Naive B cell (primary cell): Measurements from ENCODE around the gene NOL4L. TPM values are rescaled to one million over a fixed set of nuclear protein-coding genes. Genes with fewer than 3 reads are reported as not detected.

ENCODE experiments used
- ATAC-seq, 2 donors: fragments of 150-1000 bp; cut with Tn5 transposase; 2 replicates each; pipeline ENCODE4 v1.10.0; 2021; ENCODE audit warnings: low read depth in 2 of 2, mild to moderate bottlenecking in 2 of 2, moderate library complexity in 2 of 2
- DNase-seq: peaks from one replicate; pipeline ENCODE4 v3.0.0; 2022
- H3K27ac Mint-ChIP-seq, 6 donors: one replicate each; pipeline ENCODE4 v1.8.0; 2020 to 2022; ENCODE audit warnings: mild to moderate bottlenecking in 6 of 6, mixed read lengths in 6 of 6, moderate library complexity in 5 of 6, inconsistent platforms in 2 of 6
- H3K27me3 Mint-ChIP-seq, 3 donors: one replicate each; pipeline ENCODE4 v1.8.0; 2021 to 2022; ENCODE audit warnings: mixed read lengths in 3 of 3, mild to moderate bottlenecking in 1 of 3
- H3K36me3 Mint-ChIP-seq, 2 donors: one replicate each; pipeline ENCODE4 v1.8.0; 2020 to 2022; ENCODE audit warnings: mixed read lengths in 2 of 2, inconsistent platforms in 1 of 2, mild to moderate bottlenecking in 1 of 2
- H3K4me1 Mint-ChIP-seq, 3 donors: one replicate each; pipeline ENCODE4 v1.8.0; 2020 to 2022; ENCODE audit warnings: mixed read lengths in 3 of 3, inconsistent platforms in 1 of 3, mild to moderate bottlenecking in 1 of 3, moderate library complexity in 1 of 3
- H3K4me3 Mint-ChIP-seq, 8 donors: one replicate each; pipeline ENCODE4 v1.8.0; 2020 to 2022; ENCODE audit warnings: mild to moderate bottlenecking in 8 of 8, mixed read lengths in 8 of 8, moderate library complexity in 8 of 8, inconsistent platforms in 2 of 8
- H3K9me3 Mint-ChIP-seq, 7 donors: one replicate each; pipeline ENCODE4 v1.8.0; 2020 to 2022; ENCODE audit warnings: mixed read lengths in 7 of 7, mild to moderate bottlenecking in 5 of 7, inconsistent platforms in 2 of 7, moderate library complexity in 1 of 7
- polyA plus RNA-seq, 6 donors: library from polyadenylated mRNA; unstranded; fragments of 300-500 nt; fragmentation: Illumina TruSeq; gene quantifications; one replicate each; pipeline ENCODE4 v1.2.3, GENCODE V29; 2021; ENCODE audit warnings: low read depth in 6 of 6

Gene NOL4L
- polyA plus RNA-seq, 6 donors from 2014 or later: 1.3 to 4.2 (median 1.5) TPM; not detected in 1

GRCh38 chr20:32482143-32482441, 103.0 kb downstream of the NOL4L start:
- Mint-ChIP-seq H3K4me1 (peaks cover 6 to 15% (median 9%) of the 10 kb centered on the region in 3 donors), H3K4me3 (peak overlapping the region; percentile 62 to 90 (median 76)), H3K27ac (no peak overlapping the region), H3K9me3 (no peaks in the 10 kb centered on the region), H3K36me3 (no peaks in the 10 kb centered on the region), H3K27me3 (peaks cover 0 to 5% (median 0%) of the 10 kb centered on the region in 3 donors)
- DNase-seq (no peak), ATAC-seq (no peak)

- Mint-ChIP-seq H3K27me3 (peaks cover 0 to 5% (median 0%) of the 10 kb centered on the region in 3 donors), H3K36me3 (no peaks in the 10 kb centered on the region), H3K4me3 (peak overlapping the region in 7 of 8 donors; percentile 62 to 90 (median 78)), H3K9me3 (no peaks in the 10 kb centered on the region), H3K27ac (no peak overlapping the region), H3K4me1 (peaks cover 6 to 20% (median 11%) of the 10 kb centered on the region in 3 donors)
- DNase-seq (no peak), ATAC-seq (no peak)
Observed at GRCh38 chr20:32481311-32482142, 103.6 kb downstream of the NOL4L start.

GRCh38 chr20:32480371-32481241, 104.5 kb downstream of the NOL4L start:
- peak overlapping the region in 4 of 8 donors; percentile 49 to 74 (median 58) for H3K4me3 Mint-ChIP-seq
- no peaks in the 10 kb centered on the region for H3K36me3 Mint-ChIP-seq
- peaks cover 0 to 5% (median 0%) of the 10 kb centered on the region in 3 donors for H3K27me3 Mint-ChIP-seq
- H3K9me3 Mint-ChIP-seq: no peaks in the 10 kb centered on the region
- peaks cover 16 to 29% (median 20%) of the 10 kb centered on the region in 3 donors for H3K4me1 Mint-ChIP-seq
- ATAC-seq (no peak), DNase-seq (no peak)
- H3K27ac Mint-ChIP-seq: peak overlapping the region in 1 of 6 donors; percentile 69

- Mint-ChIP-seq H3K4me1 (peaks cover 13 to 28% (median 21%) of the 10 kb centered on the region in 3 donors), H3K9me3 (no peaks in the 10 kb centered on the region), H3K27me3 (no peaks in the 10 kb centered on the region), H3K27ac (peak overlapping the region in 1 of 6 donors; percentile 63), H3K36me3 (no peaks in the 10 kb centered on the region), H3K4me3 (peak overlapping the region in 1 of 8 donors; percentile 64)
- no peak for DNase-seq
- no peak for ATAC-seq
Observed at GRCh38 chr20:32479697-32480171, 105.4 kb downstream of the NOL4L start.

GRCh38 chr20:32479012-32479411, 106.1 kb downstream of the NOL4L start:
- H3K27me3 Mint-ChIP-seq: no peaks in the 10 kb centered on the region
- ATAC-seq (no peak), DNase-seq (no peak)
- no peaks in the 10 kb centered on the region for H3K36me3 Mint-ChIP-seq
- no peak overlapping the region for H3K4me3 Mint-ChIP-seq
- peaks cover 13 to 28% (median 21%) of the 10 kb centered on the region in 3 donors for H3K4me1 Mint-ChIP-seq
- no peaks in the 10 kb centered on the region for H3K9me3 Mint-ChIP-seq
- peak overlapping the region in 1 of 6 donors; percentile 13 for H3K27ac Mint-ChIP-seq

GRCh38 chr20:32478576-32478975, 106.6 kb downstream of the NOL4L start:
- Mint-ChIP-seq H3K27me3 (no peaks in the 10 kb centered on the region), H3K4me1 (peaks cover 13 to 28% (median 21%) of the 10 kb centered on the region in 3 donors), H3K9me3 (no peaks in the 10 kb centered on the region), H3K4me3 (peak overlapping the region in 1 of 8 donors; percentile 47), H3K27ac (no peak overlapping the region), H3K36me3 (no peaks in the 10 kb centered on the region)
- ATAC-seq (no peak), DNase-seq (no peak)

- H3K9me3 Mint-ChIP-seq: no peaks in the 10 kb centered on the region
- H3K27ac Mint-ChIP-seq: peak overlapping the region in 3 of 6 donors; percentile 34 to 88 (median 36)
- H3K4me3 Mint-ChIP-seq: peak overlapping the region in 1 of 8 donors; percentile 50
Observed at GRCh38 chr20:32477594-32478512, 107.3 kb downstream of the NOL4L start.

GRCh38 chr20:32476684-32477593, 108.2 kb downstream of the NOL4L start:
- ATAC-seq: no peak

More at GRCh38 chr20:32477594-32478512, 107.3 kb downstream of the NOL4L start:
- Mint-ChIP-seq H3K27me3 (no peaks in the 10 kb centered on the region), H3K36me3 (no peaks in the 10 kb centered on the region), H3K4me1 (peaks cover 13 to 28% (median 21%) of the 10 kb centered on the region in 3 donors)
- ATAC-seq (no peak), DNase-seq (no peak)

GRCh38 chr20:32474967-32475811, 109.9 kb downstream of the NOL4L start:
- peaks cover 13 to 31% (median 24%) of the 10 kb centered on the region in 3 donors for H3K4me1 Mint-ChIP-seq

More at GRCh38 chr20:32476684-32477593, 108.2 kb downstream of the NOL4L start:
- DNase-seq: no peak
- no peak overlapping the region for H3K27ac Mint-ChIP-seq
- H3K9me3 Mint-ChIP-seq: no peaks in the 10 kb centered on the region
- no peaks in the 10 kb centered on the region for H3K27me3 Mint-ChIP-seq
- H3K36me3 Mint-ChIP-seq: no peaks in the 10 kb centered on the region
- H3K4me3 Mint-ChIP-seq: peak overlapping the region in 3 of 8 donors; percentile 22 to 56 (median 33)
- H3K4me1 Mint-ChIP-seq: peaks cover 13 to 28% (median 21%) of the 10 kb centered on the region in 3 donors

GRCh38 chr20:32474717-32474966, 110.5 kb downstream of the NOL4L start:
- no peaks in the 10 kb centered on the region for H3K36me3 Mint-ChIP-seq
- H3K27me3 Mint-ChIP-seq: no peaks in the 10 kb centered on the region
- DNase-seq (no peak), ATAC-seq (no peak)
- no peaks in the 10 kb centered on the region for H3K9me3 Mint-ChIP-seq
- H3K4me3 Mint-ChIP-seq: peak overlapping the region in 3 of 8 donors; percentile 16 to 65 (median 56)
- H3K4me1 Mint-ChIP-seq: peaks cover 13 to 29% (median 27%) of the 10 kb centered on the region in 3 donors
- H3K27ac Mint-ChIP-seq: no peak overlapping the region

More at GRCh38 chr20:32474967-32475811, 109.9 kb downstream of the NOL4L start:
- H3K27me3 Mint-ChIP-seq: no peaks in the 10 kb centered on the region
- peak overlapping the region in 1 of 6 donors; percentile 43 for H3K27ac Mint-ChIP-seq
- ATAC-seq (peak; percentile 56 to 66), DNase-seq (no peak)
- no peaks in the 10 kb centered on the region for H3K9me3 Mint-ChIP-seq
- no peaks in the 10 kb centered on the region for H3K36me3 Mint-ChIP-seq
- peak overlapping the region in 6 of 8 donors; percentile 56 to 74 (median 62) for H3K4me3 Mint-ChIP-seq

- Mint-ChIP-seq H3K9me3 (no peaks in the 10 kb centered on the region), H3K27me3 (no peaks in the 10 kb centered on the region), H3K4me3 (peak overlapping the region in 2 of 8 donors; percentile 16 to 56), H3K36me3 (no peaks in the 10 kb centered on the region), H3K27ac (no peak overlapping the region), H3K4me1 (peaks cover 13 to 28% (median 27%) of the 10 kb centered on the region in 3 donors)
- DNase-seq: no peak
- ATAC-seq: no peak
Observed at GRCh38 chr20:32474009-32474716, 111.0 kb downstream of the NOL4L start.
